CD4-positive, alpha-beta T cell treated with Interleukin-4 for 4 hours (primary cell): ENCODE results near the gene CTSF.

Experiments used
- DNase-seq: peaks from one replicate; pipeline ENCODE4 v3.0.0-alpha.2; 2020

The CTSF gene

GRCh38 chr11:66529655-66530054 is 38.8 kb downstream of the CTSF start:
- no peak for DNase-seq

GRCh38 chr11:66529069-66529468 is 39.3 kb downstream of the CTSF start:
- no peak for DNase-seq

GRCh38 chr11:66524304-66525040 is 43.9 kb downstream of the CTSF start:
- DNase-seq: no peak

- DNase-seq: no peak
Observed at GRCh38 chr11:66523611-66524010, 44.8 kb downstream of the CTSF start.
